ENCODE results near the gene CCT7. TPM values are rescaled to one million over a fixed set of nuclear protein-coding genes. Genes with fewer than 3 reads are reported as not detected.

CCT7 gene
- total RNA-seq, 1 experiment from 2014 or later, result 648 TPM

DNA sequence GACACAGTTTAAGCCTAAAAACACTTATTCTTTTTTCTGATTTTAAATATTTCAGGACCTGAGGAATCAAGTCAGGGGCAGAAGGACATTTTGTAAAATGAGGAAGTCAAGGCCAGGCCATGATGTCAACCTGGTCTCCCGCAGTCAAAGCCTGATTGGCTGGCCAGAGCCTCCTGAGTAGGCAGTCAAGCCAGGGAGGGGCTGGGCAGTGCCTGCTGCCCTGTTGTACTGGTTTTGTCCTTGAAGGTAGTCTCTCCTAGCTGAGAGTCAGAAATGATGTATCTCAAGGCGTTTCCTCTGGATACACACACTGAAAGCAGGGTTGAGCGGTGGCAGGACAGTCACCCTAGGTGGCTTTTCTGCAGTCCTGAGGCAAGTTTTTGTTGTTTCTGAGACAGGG, 19.8 kb downstream of the CCT7 start:
- H3K9me3 ChIP-seq (ENCODE audit: low read depth, low read length, poor library complexity, severe bottlenecking), result no peaks in the 10 kb centered on the region
- H3K27ac ChIP-seq (ENCODE audit: low read depth, low read length, poor library complexity, severe bottlenecking), result no peak overlapping the region
- POLR2A ChIA-PET (ENCODE audit: low non-redundant PET), result no interaction called here
- H3K27me3 ChIP-seq (replicated peaks; ENCODE audit: insufficient read depth, low read depth, low read length, poor library complexity), result no peaks in the 10 kb centered on the region
- H3K4me1 ChIP-seq (ENCODE audit: insufficient read depth, low read length, poor library complexity, severe bottlenecking), result no peaks in the 10 kb centered on the region
- no peak for DNase-seq (ENCODE audit: low spot score)
- no peak overlapping the region for H3K4me3 ChIP-seq (ENCODE audit: low read depth, low read length, poor library complexity, severe bottlenecking)
- peaks cover 59% of the 10 kb centered on the region for H3K36me3 ChIP-seq (ENCODE audit: insufficient read depth, low read length, poor library complexity, severe bottlenecking)
- CTCF ChIA-PET, result no interaction called here
- no TSS peak for BruUV-seq (replicated peaks)
- no peak for TF ChIP-seq CTCF (conservative IDR thresholded peaks at IDR 0.05; ENCODE audit: low read depth, low read length)
- TF ChIP-seq EZH2 (IDR thresholded peaks at IDR 0.05; ENCODE audit: borderline replicate concordance, low read depth, low read length, poor library complexity, severe bottlenecking), result no peak
- intact Hi-C loops (cut with micrococcal nuclease; ENCODE audit: unreplicated experiment), result no loop called here

- BruUV-seq (replicated peaks), result no TSS peak
- no peak for TF ChIP-seq CTCF (conservative IDR thresholded peaks at IDR 0.05; ENCODE audit: low read depth, low read length)
- no peak for TF ChIP-seq EZH2 (IDR thresholded peaks at IDR 0.05; ENCODE audit: borderline replicate concordance, low read depth, low read length, poor library complexity, severe bottlenecking)
- Histone ChIP-seq H3K36me3 (ENCODE audit: insufficient read depth, low read length, poor library complexity, severe bottlenecking) (peaks cover 53% of the 10 kb centered on the region), H3K4me3 (ENCODE audit: low read depth, low read length, poor library complexity, severe bottlenecking) (no peak overlapping the region), H3K27me3 (replicated peaks; ENCODE audit: insufficient read depth, low read depth, low read length, poor library complexity) (no peaks in the 10 kb centered on the region), H3K9me3 (ENCODE audit: low read depth, low read length, poor library complexity, severe bottlenecking) (no peaks in the 10 kb centered on the region), H3K4me1 (ENCODE audit: insufficient read depth, low read length, poor library complexity, severe bottlenecking) (no peaks in the 10 kb centered on the region), H3K27ac (ENCODE audit: low read depth, low read length, poor library complexity, severe bottlenecking) (no peak overlapping the region)
- POLR2A ChIA-PET (ENCODE audit: low non-redundant PET), result no interaction called here
- CTCF ChIA-PET, result no interaction called here
- DNase-seq (ENCODE audit: low spot score), result no peak
- intact Hi-C loops (cut with micrococcal nuclease; ENCODE audit: unreplicated experiment), result no loop called here
Observed at GRCh38 chr2:73254343-73255006, 20.4 kb downstream of the CCT7 start.

DNA sequence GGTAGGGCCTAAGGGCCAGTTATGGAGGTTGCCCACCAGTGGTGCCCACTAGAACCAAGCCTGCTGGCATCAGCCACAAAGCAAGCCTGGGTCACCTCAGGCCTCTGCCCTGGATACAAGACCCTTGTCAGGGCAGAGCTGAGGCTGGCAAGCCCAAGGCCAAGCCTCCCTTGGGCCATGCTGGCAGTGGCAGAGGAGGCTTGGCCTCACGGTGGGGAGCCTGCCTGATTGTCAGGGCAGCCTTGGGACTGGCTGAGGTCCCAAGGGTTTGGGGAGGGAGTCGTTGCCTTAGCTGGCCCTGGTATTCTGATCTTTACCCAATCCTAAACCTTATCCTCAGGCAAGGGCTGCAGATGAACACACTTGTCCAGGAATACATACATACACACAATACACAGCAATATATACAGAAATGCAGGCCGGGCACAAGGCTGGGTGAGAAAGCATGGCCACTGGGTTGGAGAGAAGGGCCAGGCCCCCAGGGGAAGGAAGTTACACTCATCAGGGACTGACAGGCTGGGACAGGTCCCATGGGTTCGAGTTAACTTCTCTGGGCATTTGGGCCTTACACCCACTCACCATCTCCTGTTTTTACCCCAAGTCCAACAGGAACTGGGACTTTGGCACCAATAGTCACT, 21.0 kb downstream of the CCT7 start:
- no peak for DNase-seq (ENCODE audit: low spot score)
- no peak for TF ChIP-seq EZH2 (IDR thresholded peaks at IDR 0.05; ENCODE audit: borderline replicate concordance, low read depth, low read length, poor library complexity, severe bottlenecking)
- TF ChIP-seq CTCF (conservative IDR thresholded peaks at IDR 0.05; ENCODE audit: low read depth, low read length), result no peak
- POLR2A ChIA-PET (ENCODE audit: low non-redundant PET), result no interaction called here
- Histone ChIP-seq H3K4me3 (ENCODE audit: low read depth, low read length, poor library complexity, severe bottlenecking) (no peak overlapping the region), H3K4me1 (ENCODE audit: insufficient read depth, low read length, poor library complexity, severe bottlenecking) (no peaks in the 10 kb centered on the region), H3K9me3 (ENCODE audit: low read depth, low read length, poor library complexity, severe bottlenecking) (no peaks in the 10 kb centered on the region), H3K27me3 (replicated peaks; ENCODE audit: insufficient read depth, low read depth, low read length, poor library complexity) (no peaks in the 10 kb centered on the region), H3K27ac (ENCODE audit: low read depth, low read length, poor library complexity, severe bottlenecking) (no peak overlapping the region), H3K36me3 (ENCODE audit: insufficient read depth, low read length, poor library complexity, severe bottlenecking) (peaks cover 47% of the 10 kb centered on the region)
- no TSS peak for BruUV-seq (replicated peaks)
- intact Hi-C loops (cut with micrococcal nuclease; ENCODE audit: unreplicated experiment), result no loop called here
- CTCF ChIA-PET, result no interaction called here
